SK-N-SH (cell line): ENCODE measurements around the gene PRH1.

ENCODE experiments used
- CHD2 ChIP-seq: fragments of 150-350 bp; IDR thresholded peaks from 2 replicates; pipeline ENCODE4 v1.6.1; 2018; ENCODE audit warnings: low read length; ENCODE audit not compliant: partially characterized antibody
- FOXM1 ChIP-seq: IDR thresholded peaks from 2 replicates; pipeline ENCODE4 v1.4.0; 2012; ENCODE audit warnings: low read depth, mild to moderate bottlenecking
- GABPA ChIP-seq: IDR thresholded peaks from 2 replicates; pipeline ENCODE4 v1.4.0; 2012; ENCODE audit warnings: low read depth, mild to moderate bottlenecking
- RCOR1 ChIP-seq: fragments of 150-350 bp; IDR thresholded peaks from 2 replicates; pipeline ENCODE4 v1.6.1; 2017; ENCODE audit warnings: antibody characterized with exemption, low read length
- SMC3 ChIP-seq: IDR thresholded peaks from 2 replicates; pipeline ENCODE4 v1.6.1; 2012; ENCODE audit warnings: low read depth, low read length, improper control_type of control experiment
- TAF1 ChIP-seq: IDR thresholded peaks from 2 replicates; pipeline ENCODE4 v1.6.1; 2012; ENCODE audit warnings: low read depth, mild to moderate bottlenecking, low read length, moderate library complexity, borderline replicate concordance
- TF ChIP-seq, protein P1 (sequence below): IDR thresholded peaks from 2 replicates; pipeline ENCODE4 v1.6.1; 2012; ENCODE audit warnings: mild to moderate bottlenecking, low read depth, low read length, moderate library complexity
- TF ChIP-seq, protein P2 (sequence below): fragments of 200-600 bp; sonication (generic); IDR thresholded peaks from 2 replicates; pipeline ENCODE4 v1.6.1; 2017; ENCODE audit warnings: antibody characterized with exemption, mild to moderate bottlenecking, moderate library complexity
- TF ChIP-seq, protein P3 (sequence below): IDR thresholded peaks from 2 replicates; pipeline ENCODE4; 2012

DNA sequence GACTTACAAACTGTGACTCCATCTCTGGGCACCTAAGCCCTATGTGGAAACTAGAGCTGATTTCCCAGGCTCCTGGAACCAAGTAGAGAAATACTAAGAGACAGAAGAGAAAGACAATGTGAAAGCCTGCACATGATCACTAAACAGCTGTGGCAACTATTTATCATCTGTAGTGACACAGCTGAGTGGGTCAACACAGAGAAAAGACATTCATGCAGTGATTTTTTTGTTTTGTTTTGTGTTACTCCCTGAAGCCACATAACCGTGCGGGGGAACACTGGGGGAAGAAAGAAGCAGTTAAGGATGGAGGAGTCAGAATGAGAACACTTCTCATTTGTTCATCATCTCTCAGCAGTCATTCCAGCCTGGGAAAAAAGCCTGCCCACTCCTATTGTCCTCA, 36.3 kb downstream of the PRH1 start:
- TF ChIP-seq, protein P1, sequence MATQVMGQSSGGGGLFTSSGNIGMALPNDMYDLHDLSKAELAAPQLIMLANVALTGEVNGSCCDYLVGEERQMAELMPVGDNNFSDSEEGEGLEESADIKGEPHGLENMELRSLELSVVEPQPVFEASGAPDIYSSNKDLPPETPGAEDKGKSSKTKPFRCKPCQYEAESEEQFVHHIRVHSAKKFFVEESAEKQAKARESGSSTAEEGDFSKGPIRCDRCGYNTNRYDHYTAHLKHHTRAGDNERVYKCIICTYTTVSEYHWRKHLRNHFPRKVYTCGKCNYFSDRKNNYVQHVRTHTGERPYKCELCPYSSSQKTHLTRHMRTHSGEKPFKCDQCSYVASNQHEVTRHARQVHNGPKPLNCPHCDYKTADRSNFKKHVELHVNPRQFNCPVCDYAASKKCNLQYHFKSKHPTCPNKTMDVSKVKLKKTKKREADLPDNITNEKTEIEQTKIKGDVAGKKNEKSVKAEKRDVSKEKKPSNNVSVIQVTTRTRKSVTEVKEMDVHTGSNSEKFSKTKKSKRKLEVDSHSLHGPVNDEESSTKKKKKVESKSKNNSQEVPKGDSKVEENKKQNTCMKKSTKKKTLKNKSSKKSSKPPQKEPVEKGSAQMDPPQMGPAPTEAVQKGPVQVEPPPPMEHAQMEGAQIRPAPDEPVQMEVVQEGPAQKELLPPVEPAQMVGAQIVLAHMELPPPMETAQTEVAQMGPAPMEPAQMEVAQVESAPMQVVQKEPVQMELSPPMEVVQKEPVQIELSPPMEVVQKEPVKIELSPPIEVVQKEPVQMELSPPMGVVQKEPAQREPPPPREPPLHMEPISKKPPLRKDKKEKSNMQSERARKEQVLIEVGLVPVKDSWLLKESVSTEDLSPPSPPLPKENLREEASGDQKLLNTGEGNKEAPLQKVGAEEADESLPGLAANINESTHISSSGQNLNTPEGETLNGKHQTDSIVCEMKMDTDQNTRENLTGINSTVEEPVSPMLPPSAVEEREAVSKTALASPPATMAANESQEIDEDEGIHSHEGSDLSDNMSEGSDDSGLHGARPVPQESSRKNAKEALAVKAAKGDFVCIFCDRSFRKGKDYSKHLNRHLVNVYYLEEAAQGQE: no peak
- TF ChIP-seq, protein P2, sequence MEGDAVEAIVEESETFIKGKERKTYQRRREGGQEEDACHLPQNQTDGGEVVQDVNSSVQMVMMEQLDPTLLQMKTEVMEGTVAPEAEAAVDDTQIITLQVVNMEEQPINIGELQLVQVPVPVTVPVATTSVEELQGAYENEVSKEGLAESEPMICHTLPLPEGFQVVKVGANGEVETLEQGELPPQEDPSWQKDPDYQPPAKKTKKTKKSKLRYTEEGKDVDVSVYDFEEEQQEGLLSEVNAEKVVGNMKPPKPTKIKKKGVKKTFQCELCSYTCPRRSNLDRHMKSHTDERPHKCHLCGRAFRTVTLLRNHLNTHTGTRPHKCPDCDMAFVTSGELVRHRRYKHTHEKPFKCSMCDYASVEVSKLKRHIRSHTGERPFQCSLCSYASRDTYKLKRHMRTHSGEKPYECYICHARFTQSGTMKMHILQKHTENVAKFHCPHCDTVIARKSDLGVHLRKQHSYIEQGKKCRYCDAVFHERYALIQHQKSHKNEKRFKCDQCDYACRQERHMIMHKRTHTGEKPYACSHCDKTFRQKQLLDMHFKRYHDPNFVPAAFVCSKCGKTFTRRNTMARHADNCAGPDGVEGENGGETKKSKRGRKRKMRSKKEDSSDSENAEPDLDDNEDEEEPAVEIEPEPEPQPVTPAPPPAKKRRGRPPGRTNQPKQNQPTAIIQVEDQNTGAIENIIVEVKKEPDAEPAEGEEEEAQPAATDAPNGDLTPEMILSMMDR: no peak
- no peak for TF ChIP-seq SMC3
- TF ChIP-seq FOXM1: no peak
- TF ChIP-seq CHD2: no peak
- no peak for TF ChIP-seq TAF1
- TF ChIP-seq, protein P3, sequence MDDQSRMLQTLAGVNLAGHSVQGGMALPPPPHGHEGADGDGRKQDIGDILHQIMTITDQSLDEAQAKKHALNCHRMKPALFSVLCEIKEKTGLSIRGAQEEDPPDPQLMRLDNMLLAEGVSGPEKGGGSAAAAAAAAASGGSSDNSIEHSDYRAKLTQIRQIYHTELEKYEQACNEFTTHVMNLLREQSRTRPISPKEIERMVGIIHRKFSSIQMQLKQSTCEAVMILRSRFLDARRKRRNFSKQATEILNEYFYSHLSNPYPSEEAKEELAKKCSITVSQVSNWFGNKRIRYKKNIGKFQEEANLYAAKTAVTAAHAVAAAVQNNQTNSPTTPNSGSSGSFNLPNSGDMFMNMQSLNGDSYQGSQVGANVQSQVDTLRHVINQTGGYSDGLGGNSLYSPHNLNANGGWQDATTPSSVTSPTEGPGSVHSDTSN: no peak
- TF ChIP-seq GABPA: no peak
- TF ChIP-seq RCOR1: no peak
